Measurements from ENCODE around the gene KCNK7.
A peak's percentile ranks its signal among the peaks of the same experiment; 100 is the strongest.

Gene KCNK7

GRCh38 chr11:65634109-65634436 is 38.5 kb upstream of the KCNK7 start:
- no peak for DNase-seq (ENCODE audit: low spot score)
- TF ChIP-seq CTCF (IDR thresholded peaks at IDR 0.05; ENCODE audit: extremely low read depth, missing control alignments) = no peak

GRCh38 chr11:65633390-65634108 is 37.9 kb upstream of the KCNK7 start:
- no peak for DNase-seq (ENCODE audit: low spot score)
- TF ChIP-seq CTCF (IDR thresholded peaks at IDR 0.05; ENCODE audit: extremely low read depth, missing control alignments) = no peak

- DNase-seq (ENCODE audit: low spot score) = no peak
- TF ChIP-seq CTCF (IDR thresholded peaks at IDR 0.05; ENCODE audit: extremely low read depth, missing control alignments) = no peak
Observed at GRCh38 chr11:65630215-65630614, 34.6 kb upstream of the KCNK7 start.

GRCh38 chr11:65629579-65629978 is 34.0 kb upstream of the KCNK7 start:
- TF ChIP-seq CTCF (IDR thresholded peaks at IDR 0.05; ENCODE audit: extremely low read depth, missing control alignments) = no peak
- no peak for DNase-seq (ENCODE audit: low spot score)

GRCh38 chr11:65627202-65627601 is 31.6 kb upstream of the KCNK7 start:
- no peak for DNase-seq (ENCODE audit: low spot score)
- TF ChIP-seq CTCF (IDR thresholded peaks at IDR 0.05; ENCODE audit: extremely low read depth, missing control alignments) = no peak

- DNase-seq (ENCODE audit: low spot score) = peak; percentile 86
- peak; percentile 71 for TF ChIP-seq CTCF (IDR thresholded peaks at IDR 0.05; ENCODE audit: extremely low read depth, missing control alignments)
Observed at GRCh38 chr11:65625628-65626342, 30.2 kb upstream of the KCNK7 start.

- TF ChIP-seq CTCF (IDR thresholded peaks at IDR 0.05; ENCODE audit: extremely low read depth, missing control alignments) = no peak
Observed at GRCh38 chr11:65624931-65625627, 29.5 kb upstream of the KCNK7 start.

More at GRCh38 chr11:65624931-65625627, 29.5 kb upstream of the KCNK7 start:
- no peak for DNase-seq (ENCODE audit: low spot score)

All from GM20000 (cell line).